Right lobe of liver (tissue), 6 donors: ENCODE measurements around the gene ATP5MC2. TPM values are rescaled to one million over a fixed set of nuclear protein-coding genes. Genes with fewer than 3 reads are reported as not detected.
A peak's percentile ranks its signal among the peaks of the same experiment; 100 is the strongest.

Experiments used
- ATAC-seq, 4 donors: fragments of 200-7000 bp; cut with Tn5 transposase; one replicate each; pipeline ENCODE4 v1.9.1; 2020; ENCODE audit warnings: mild to moderate bottlenecking in 4 of 4, moderate library complexity in 4 of 4
- DNase-seq, 3 donors: peaks; one replicate each; pipeline ENCODE4 v3.0.0-alpha.2; 2020
- H3K27ac ChIP-seq, 3 donors: fragments of 200-600 bp; one replicate each; pipeline ENCODE4 v1.8.0; 2022
- H3K27me3 ChIP-seq, 2 donors: fragments of 200-600 bp; one replicate each; pipeline ENCODE4 v1.8.0; 2022
- H3K36me3 ChIP-seq, 4 donors: fragments of 200-600 bp; sonication (generic) in 1 of 4; one replicate each; pipeline versions ENCODE4 v1.5.1 to v1.8.0; 2017 to 2022; ENCODE audit warnings: control low read depth in 1 of 4
- H3K4me1 ChIP-seq, 4 donors: fragments of 200-600 bp; sonication (generic) in 1 of 4; one replicate each; pipeline versions ENCODE4 v1.5.1 to v1.8.0; 2017 to 2022; ENCODE audit warnings: control low read depth in 1 of 4
- H3K4me3 ChIP-seq, 3 donors: fragments of 200-600 bp; one replicate each; pipeline ENCODE4 v1.8.0; 2022
- H3K9me3 ChIP-seq, 4 donors: fragments of 200-600 bp; sonication (generic) in 1 of 4; one replicate each; pipeline versions ENCODE4 v1.5.1 to v1.8.0; 2017 to 2022; ENCODE audit warnings: control low read depth in 1 of 4
- CTCF ChIP-seq, 4 donors: fragments of 200-600 bp in 3 of 4; fragments of 450-650 bp in 1 of 4; IDR thresholded peaks; one replicate each; pipeline versions ENCODE4 v1.5.1 to v1.8.0; 2016 to 2022; ENCODE audit warnings: antibody characterized with exemption in 4 of 4, mild to moderate bottlenecking in 2 of 4
- POLR2A ChIP-seq: fragments of 450-650 bp; IDR thresholded peaks from one replicate; pipeline ENCODE4 v1.6.1; 2017; ENCODE audit warnings: antibody characterized with exemption, mild to moderate bottlenecking
- WGBS: methylation state at CpG from one replicate; pipeline ENCODE4 v1.1.6; 2018; ENCODE audit warnings: low coverage, low lambda C conversion rate; ENCODE audit not compliant: insufficient coverage; ENCODE audit errors: missing lambda C conversion rate; 5-methylcytosine and 5-hydroxymethylcytosine counted together
- intact Hi-C, 2 donors: fragments of 100-400 bp; cut with DNase I; formaldehyde crosslinking; loops; one replicate each; pipeline versions ENCODE4 v1.11.2 to v1.14.1; 2022
- total RNA-seq, 6 experiments: library from RNA; depleted of rRNA in 2 of 6; stranded (reverse); fragments of >200 nt in 2 of 6; fragmentation: NEBNext Ultra II Directional in 3 of 6; extraction: Animal tissue kit (Norgen Biotek cat#: 25700) in 3 of 6; gene quantifications; one replicate each; pipeline versions ENCODE4 v1.1.0 to v1.2.4, GENCODE V29; 2016 to 2023
- donor health status: DM: no; HTN: yes; CAD: no.
- donor health status: DM: no; HTN: no; CAD: no.
- donor health status: DM: no; HTN: no; CAD: no.
- donor health status: DM: no; HTN: yes; CAD: no.
- donor health status: DM: no; HTN: yes; CAD: no.

The ATP5MC2 gene
- total RNA-seq, 6 experiments from 2014 or later = 122 to 160 (median 135) TPM

DNA sequence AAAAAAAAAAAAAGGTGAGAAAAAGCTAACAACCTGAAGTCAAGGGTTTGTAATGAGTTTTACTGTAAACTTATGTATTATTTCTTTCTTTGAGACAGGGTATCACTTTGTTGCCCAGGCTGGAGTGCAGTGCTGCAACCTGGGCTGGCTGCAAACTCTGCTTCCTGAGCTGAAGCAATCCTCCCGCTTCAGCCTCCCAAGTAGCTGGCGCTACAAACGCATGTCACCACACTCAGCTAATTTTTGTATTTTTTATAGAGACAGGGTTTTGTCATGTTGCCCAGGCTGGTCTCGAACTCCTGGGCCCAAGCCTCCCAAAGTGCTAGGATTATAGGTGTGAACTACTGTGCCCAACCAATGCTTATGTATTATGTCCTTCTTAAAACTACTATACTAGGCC, 58.9 kb downstream of the ATP5MC2 start:
- Histone ChIP-seq H3K9me3 (no peaks in the 10 kb centered on the region), H3K4me3 (no peak overlapping the region), H3K4me1 (peaks cover 0 to 27% (median 7%) of the 10 kb centered on the region in 4 donors), H3K36me3 (peaks cover 0 to 6% (median 0%) of the 10 kb centered on the region in 4 donors), H3K27me3 (no peaks in the 10 kb centered on the region), H3K27ac (peak overlapping the region in 1 of 3 donors; percentile 30)
- ATAC-seq (peak in 2 of 4 donors; percentile 21 to 40), DNase-seq (no peak)
- TF ChIP-seq POLR2A = no peak
- TF ChIP-seq CTCF (IDR thresholded peaks at IDR 0.05) = no peak
- intact Hi-C loops = no loop called here
- WGBS = 68% methylated on average over 4 of the region's 4 CpGs

Other genes starting within 250 kb of the ATP5MC2 start
- gene PRR13, start 234.3 kb downstream of the ATP5MC2 start, total RNA-seq = 10 to 100 TPM; 35.9 to 91.2 (median 61.0) TPM
- gene PCBP2, start 224.0 kb downstream of the ATP5MC2 start, total RNA-seq = 100 to 1,000 TPM; 254 to 463 (median 347) TPM
- gene MAP3K12, start 176.6 kb downstream of the ATP5MC2 start, total RNA-seq = 1 to 10 TPM in 4 of 6 experiments, under 1 TPM in 2; 0.68 to 2.9 (median 1.5) TPM
- 10 to 100 TPM; 15.1 to 20.8 (median 17.8) TPM for gene TARBP2, start 174.8 kb downstream of the ATP5MC2 start, total RNA-seq
- gene NPFF, start 168.6 kb downstream of the ATP5MC2 start, total RNA-seq = not detected
- gene ATF7, start 49.7 kb downstream of the ATP5MC2 start, total RNA-seq = 10 to 100 TPM in 5 of 6 experiments, 1 to 10 TPM in 1; 7.9 to 18.7 (median 12.3) TPM
- gene CALCOCO1, start 51.4 kb upstream of the ATP5MC2 start, total RNA-seq = 10 to 100 TPM; 25.4 to 53.7 (median 34.2) TPM
- not detected for gene CISTR, start 75.9 kb upstream of the ATP5MC2 start, total RNA-seq